CD8-positive, alpha-beta memory T cell (primary cell): ENCODE results near the gene BMPR1B. TPM values are rescaled to one million over a fixed set of nuclear protein-coding genes. Genes with fewer than 3 reads are reported as not detected.

Experiments used
- CTCF ChIA-PET: fragments of 350-600 bp; sonication (Branson Sonifier 250); formaldehyde crosslinking; loops from one replicate; lab custom pipeline; 2021; ENCODE audit warnings: antibody characterized with exemption; lab: Charles Lee
- POLR2A ChIA-PET: fragments of 350-600 bp; sonication (Branson Sonifier 250); formaldehyde crosslinking; loops from one replicate; lab custom pipeline; 2021; ENCODE audit warnings: antibody characterized with exemption; lab: Charles Lee
- DNase-seq, 5 donors: peaks; one replicate each; pipeline versions ENCODE4 v3.0.0 to v3.0.0-alpha.2; 2020 to 2022; ENCODE audit warnings: mixed read lengths in 1 of 5
- H3K27ac ChIP-seq: one replicate; pipeline ENCODE4 v1.7.0; 2013; ENCODE audit warnings: low read depth, mild to moderate bottlenecking, low read length, moderate library complexity
- H3K27me3 ChIP-seq: 2 replicates; pipeline ENCODE4 v1.7.0; 2013; ENCODE audit warnings: low read length, mild to moderate bottlenecking; ENCODE audit not compliant: insufficient read depth, poor library complexity, severe bottlenecking
- H3K36me3 ChIP-seq: 2 replicates; pipeline ENCODE4 v1.7.0; 2013; ENCODE audit warnings: mild to moderate bottlenecking, low read length, moderate library complexity; ENCODE audit not compliant: insufficient read depth
- H3K4me1 ChIP-seq: 2 replicates; pipeline ENCODE4 v1.7.0; 2013; ENCODE audit warnings: mild to moderate bottlenecking, low read length, moderate library complexity; ENCODE audit not compliant: insufficient read depth
- H3K4me3 ChIP-seq: 2 replicates; pipeline ENCODE4 v1.7.0; 2013; ENCODE audit warnings: mild to moderate bottlenecking, low read length
- H3K9me3 ChIP-seq: 2 replicates; pipeline ENCODE4 v1.7.0; 2013; ENCODE audit warnings: mild to moderate bottlenecking, low read length
- H3K27ac Mint-ChIP-seq, 8 donors: one replicate each; pipeline ENCODE4 v1.8.0; 2020 to 2021; ENCODE audit warnings: mixed read lengths in 8 of 8, mild to moderate bottlenecking in 6 of 8, inconsistent platforms in 3 of 8, moderate library complexity in 3 of 8
- H3K27me3 Mint-ChIP-seq, 2 donors: one replicate each; pipeline ENCODE4 v1.8.0; 2020 to 2021; ENCODE audit warnings: mixed read lengths in 2 of 2, mild to moderate bottlenecking in 1 of 2, moderate library complexity in 1 of 2
- H3K36me3 Mint-ChIP-seq, 3 donors: one replicate each; pipeline ENCODE4 v1.8.0; 2020 to 2021; ENCODE audit warnings: mixed read lengths in 3 of 3, inconsistent platforms in 1 of 3, mild to moderate bottlenecking in 1 of 3
- H3K4me1 Mint-ChIP-seq, 3 donors: one replicate each; pipeline ENCODE4 v1.8.0; 2020 to 2021; ENCODE audit warnings: mixed read lengths in 3 of 3, inconsistent platforms in 1 of 3, mild to moderate bottlenecking in 1 of 3
- H3K4me3 Mint-ChIP-seq, 7 donors: one replicate each; pipeline ENCODE4 v1.8.0; 2020 to 2021; ENCODE audit warnings: mixed read lengths in 7 of 7, mild to moderate bottlenecking in 6 of 7, moderate library complexity in 4 of 7, inconsistent platforms in 2 of 7
- H3K9me3 Mint-ChIP-seq, 5 donors: one replicate each; pipeline ENCODE4 v1.8.0; 2020 to 2022; ENCODE audit warnings: mixed read lengths in 5 of 5, mild to moderate bottlenecking in 3 of 5, moderate library complexity in 2 of 5, inconsistent platforms in 1 of 5
- polyA plus RNA-seq: library from polyadenylated mRNA; unstranded; fragments of 300-500 nt; fragmentation: Illumina TruSeq; gene quantifications from one replicate; pipeline ENCODE4 v1.2.3, GENCODE V29; 2021
- total RNA-seq, 2 experiments: library from RNA; stranded (reverse); gene quantifications; one replicate each; pipeline ENCODE4 v1.2.3, GENCODE V29; 2021

BMPR1B gene
- total and polyA plus RNA-seq, 3 experiments from 2014 or later: 0.14 TPM; not detected in 2

GRCh38 chr4:94843216-94843615 lies 85.5 kb downstream of the BMPR1B start:
- H3K9me3 Mint-ChIP-seq: peaks cover 0 to 7% (median 0%) of the 10 kb centered on the region in 5 donors
- no peak for DNase-seq
- H3K9me3 ChIP-seq: no peaks in the 10 kb centered on the region
- CTCF ChIA-PET: no interaction called here
- peaks cover 0 to 2% of the 10 kb centered on the region in 2 donors for H3K27me3 Mint-ChIP-seq
- no peaks in the 10 kb centered on the region for H3K4me1 ChIP-seq
- H3K36me3 Mint-ChIP-seq: no peaks in the 10 kb centered on the region
- H3K27ac Mint-ChIP-seq: no peak overlapping the region
- H3K4me1 Mint-ChIP-seq: no peaks in the 10 kb centered on the region
- H3K27ac ChIP-seq: no peak overlapping the region
- POLR2A ChIA-PET: no interaction called here
- no peaks in the 10 kb centered on the region for H3K36me3 ChIP-seq
- no peaks in the 10 kb centered on the region for H3K27me3 ChIP-seq
- H3K4me3 Mint-ChIP-seq: no peak overlapping the region
- H3K4me3 ChIP-seq: no peak overlapping the region

DNA sequence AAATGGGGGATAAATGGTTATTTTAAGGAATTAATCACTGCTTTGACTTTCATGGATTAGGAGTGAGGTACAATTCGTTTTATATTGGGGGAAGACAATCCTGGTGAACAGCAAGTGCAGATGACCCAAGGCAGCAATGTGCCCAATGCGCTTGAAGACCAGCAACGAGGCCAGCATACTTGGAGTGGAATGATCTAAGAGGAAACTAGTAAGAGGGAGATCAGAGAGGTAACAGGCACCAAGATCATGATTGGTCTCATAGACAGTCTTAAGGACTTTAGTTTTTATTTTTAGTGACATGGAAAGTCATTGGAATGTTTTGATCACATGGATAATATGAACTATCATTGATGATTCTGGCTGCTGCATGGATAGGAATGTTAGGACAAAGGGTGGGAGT lies 90.6 kb downstream of the BMPR1B start:
- DNase-seq: no peak
- Histone ChIP-seq H3K9me3 (no peaks in the 10 kb centered on the region), H3K36me3 (no peaks in the 10 kb centered on the region), H3K4me1 (no peaks in the 10 kb centered on the region), H3K27ac (no peak overlapping the region), H3K4me3 (no peak overlapping the region), H3K27me3 (no peaks in the 10 kb centered on the region)
- ChIA-PET POLR2A (no interaction called here), CTCF (no interaction called here)
- no peaks in the 10 kb centered on the region for H3K4me1 Mint-ChIP-seq
- H3K9me3 Mint-ChIP-seq: peaks cover 0 to 5% (median 0%) of the 10 kb centered on the region in 5 donors
- no peak overlapping the region for H3K4me3 Mint-ChIP-seq
- no peaks in the 10 kb centered on the region for H3K36me3 Mint-ChIP-seq
- no peak overlapping the region for H3K27ac Mint-ChIP-seq
- peaks cover 0 to 2% of the 10 kb centered on the region in 2 donors for H3K27me3 Mint-ChIP-seq

- H3K9me3 Mint-ChIP-seq: no peaks in the 10 kb centered on the region
- POLR2A ChIA-PET: no interaction called here
- CTCF ChIA-PET: no interaction called here
These were observed 92.1 kb downstream of the BMPR1B start for GRCh38 chr4:94849901-94850300.

GRCh38 chr4:94852616-94853015 lies 94.9 kb downstream of the BMPR1B start:
- POLR2A ChIA-PET: no interaction called here
- Mint-ChIP-seq H3K36me3 (no peaks in the 10 kb centered on the region), H3K27ac (no peak overlapping the region), H3K27me3 (no peaks in the 10 kb centered on the region), H3K4me1 (no peaks in the 10 kb centered on the region), H3K9me3 (no peaks in the 10 kb centered on the region), H3K4me3 (no peak overlapping the region)
- Histone ChIP-seq H3K9me3 (no peaks in the 10 kb centered on the region), H3K4me3 (no peak overlapping the region), H3K27me3 (no peaks in the 10 kb centered on the region), H3K4me1 (no peaks in the 10 kb centered on the region), H3K36me3 (no peaks in the 10 kb centered on the region), H3K27ac (no peak overlapping the region)
- CTCF ChIA-PET: no interaction called here
- DNase-seq: no peak

More at GRCh38 chr4:94849901-94850300, 92.1 kb downstream of the BMPR1B start:
- H3K27me3 ChIP-seq: no peaks in the 10 kb centered on the region
- Mint-ChIP-seq H3K4me1 (no peaks in the 10 kb centered on the region), H3K36me3 (no peaks in the 10 kb centered on the region), H3K27ac (no peak overlapping the region), H3K4me3 (no peak overlapping the region), H3K27me3 (no peaks in the 10 kb centered on the region)
- no peaks in the 10 kb centered on the region for H3K4me1 ChIP-seq
- H3K9me3 ChIP-seq: no peaks in the 10 kb centered on the region
- DNase-seq: no peak
- H3K27ac ChIP-seq: no peak overlapping the region
- no peaks in the 10 kb centered on the region for H3K36me3 ChIP-seq
- H3K4me3 ChIP-seq: no peak overlapping the region

DNA sequence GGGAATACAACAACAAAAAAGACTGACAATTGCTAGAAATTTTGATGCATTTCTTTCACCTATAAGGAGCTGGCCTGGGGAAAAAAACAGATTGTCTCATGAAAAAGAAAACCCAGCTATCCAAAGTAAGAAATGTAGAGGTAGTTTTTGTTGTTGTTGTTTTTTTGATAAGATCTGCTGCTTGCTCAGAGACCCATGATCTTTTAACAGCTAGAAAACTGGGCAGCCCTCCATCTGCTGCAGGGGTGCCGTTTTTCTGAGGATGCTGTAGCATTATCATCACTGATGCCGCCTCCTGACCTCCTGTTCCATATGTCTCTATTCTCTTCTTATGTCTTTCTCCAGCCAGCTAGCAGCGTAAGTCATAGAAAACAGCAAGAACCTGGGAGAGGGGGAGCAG lies 98.3 kb downstream of the BMPR1B start:
- Histone ChIP-seq H3K4me1 (no peaks in the 10 kb centered on the region), H3K9me3 (no peaks in the 10 kb centered on the region), H3K4me3 (no peak overlapping the region), H3K36me3 (no peaks in the 10 kb centered on the region), H3K27me3 (no peaks in the 10 kb centered on the region), H3K27ac (no peak overlapping the region)
- Mint-ChIP-seq H3K27ac (no peak overlapping the region), H3K9me3 (no peaks in the 10 kb centered on the region), H3K4me3 (no peak overlapping the region), H3K36me3 (no peaks in the 10 kb centered on the region), H3K27me3 (no peaks in the 10 kb centered on the region), H3K4me1 (no peaks in the 10 kb centered on the region)
- ChIA-PET POLR2A (no interaction called here), CTCF (no interaction called here)
- DNase-seq: no peak

GRCh38 chr4:94870146-94870545 lies 112.4 kb downstream of the BMPR1B start:
- ChIA-PET POLR2A (no interaction called here), CTCF (no interaction called here)
- H3K27ac ChIP-seq: no peak overlapping the region
- no peaks in the 10 kb centered on the region for H3K4me1 ChIP-seq
- no peaks in the 10 kb centered on the region for H3K4me1 Mint-ChIP-seq
- no peaks in the 10 kb centered on the region for H3K9me3 ChIP-seq
- H3K27ac Mint-ChIP-seq: no peak overlapping the region
- no peaks in the 10 kb centered on the region for H3K27me3 ChIP-seq
- DNase-seq: no peak
- H3K27me3 Mint-ChIP-seq: no peaks in the 10 kb centered on the region
- H3K4me3 ChIP-seq: no peak overlapping the region
- H3K36me3 ChIP-seq: no peaks in the 10 kb centered on the region
- no peaks in the 10 kb centered on the region for H3K36me3 Mint-ChIP-seq
- no peak overlapping the region for H3K4me3 Mint-ChIP-seq
- H3K9me3 Mint-ChIP-seq: no peaks in the 10 kb centered on the region

GRCh38 chr4:94871644-94872305 lies 114.0 kb downstream of the BMPR1B start:
- Histone ChIP-seq H3K4me1 (no peaks in the 10 kb centered on the region), H3K27ac (no peak overlapping the region), H3K27me3 (no peaks in the 10 kb centered on the region), H3K36me3 (no peaks in the 10 kb centered on the region), H3K9me3 (no peaks in the 10 kb centered on the region), H3K4me3 (no peak overlapping the region)
- no peak overlapping the region for H3K27ac Mint-ChIP-seq
- POLR2A ChIA-PET: no interaction called here
- H3K4me3 Mint-ChIP-seq: no peak overlapping the region
- H3K36me3 Mint-ChIP-seq: no peaks in the 10 kb centered on the region
- H3K9me3 Mint-ChIP-seq: no peaks in the 10 kb centered on the region
- no peaks in the 10 kb centered on the region for H3K27me3 Mint-ChIP-seq
- DNase-seq: no peak
- no peaks in the 10 kb centered on the region for H3K4me1 Mint-ChIP-seq
- CTCF ChIA-PET: no interaction called here

GRCh38 chr4:94877973-94878372 lies 120.2 kb downstream of the BMPR1B start:
- no peaks in the 10 kb centered on the region for H3K36me3 Mint-ChIP-seq
- CTCF ChIA-PET: no interaction called here

More at GRCh38 chr4:94877973-94878372, 120.2 kb downstream of the BMPR1B start:
- no peaks in the 10 kb centered on the region for H3K27me3 ChIP-seq
- peaks cover 0 to 2% (median 0%) of the 10 kb centered on the region in 5 donors for H3K9me3 Mint-ChIP-seq
- no peaks in the 10 kb centered on the region for H3K4me1 Mint-ChIP-seq
- H3K4me3 Mint-ChIP-seq: no peak overlapping the region
- DNase-seq: no peak
- no peaks in the 10 kb centered on the region for H3K9me3 ChIP-seq
- POLR2A ChIA-PET: no interaction called here
- no peak overlapping the region for H3K27ac Mint-ChIP-seq
- no peak overlapping the region for H3K4me3 ChIP-seq
- no peaks in the 10 kb centered on the region for H3K27me3 Mint-ChIP-seq
- H3K36me3 ChIP-seq: no peaks in the 10 kb centered on the region
- H3K27ac ChIP-seq: no peak overlapping the region
- H3K4me1 ChIP-seq: no peaks in the 10 kb centered on the region
